ENCODE data around the gene FARSA.

The FARSA gene

GRCh38 chr19:12907166-12907565 lies 26.3 kb downstream of the FARSA start:
- no peak for DNase-seq
- in situ Hi-C loops (cut with HindIII; ENCODE audit: low pct_ligation_motif_present, low sequenced_read_pairs): no loop called here

GRCh38 chr19:12899891-12900518 lies 33.5 kb downstream of the FARSA start:
- in situ Hi-C loops (cut with HindIII; ENCODE audit: low pct_ligation_motif_present, low sequenced_read_pairs): no loop called here

More at GRCh38 chr19:12907166-12907565, 26.3 kb downstream of the FARSA start:
- no peak for TF ChIP-seq CTCF (IDR thresholded peaks at IDR 0.05; ENCODE audit: low read depth, low read length, missing control alignments)
- Histone ChIP-seq H3K4me3 (ENCODE audit: low read depth, low read length) (no peak overlapping the region), H3K27me3 (replicated peaks) (no peaks in the 10 kb centered on the region), H3K36me3 (replicated peaks) (no peaks in the 10 kb centered on the region), H3K27ac (no peak overlapping the region)

GRCh38 chr19:12896460-12896859 lies 37.1 kb downstream of the FARSA start:
- no peak overlapping the region for H3K4me3 ChIP-seq (ENCODE audit: low read depth, low read length)
- in situ Hi-C loops (cut with HindIII; ENCODE audit: low pct_ligation_motif_present, low sequenced_read_pairs): no loop called here
- peaks cover 3% of the 10 kb centered on the region for H3K36me3 ChIP-seq (replicated peaks)
- TF ChIP-seq CTCF (IDR thresholded peaks at IDR 0.05; ENCODE audit: low read depth, low read length, missing control alignments): no peak
- no peak overlapping the region for H3K27ac ChIP-seq
- H3K27me3 ChIP-seq (replicated peaks): no peaks in the 10 kb centered on the region
- no peak for DNase-seq

More at GRCh38 chr19:12899891-12900518, 33.5 kb downstream of the FARSA start:
- no peak overlapping the region for H3K27ac ChIP-seq
- DNase-seq: no peak
- H3K4me3 ChIP-seq (ENCODE audit: low read depth, low read length): no peak overlapping the region
- TF ChIP-seq CTCF (IDR thresholded peaks at IDR 0.05; ENCODE audit: low read depth, low read length, missing control alignments): no peak
- H3K36me3 ChIP-seq (replicated peaks): peaks cover 3% of the 10 kb centered on the region
- H3K27me3 ChIP-seq (replicated peaks): no peaks in the 10 kb centered on the region

- Histone ChIP-seq H3K4me3 (ENCODE audit: low read depth, low read length) (no peak overlapping the region), H3K36me3 (replicated peaks) (peaks cover 3% of the 10 kb centered on the region), H3K27ac (no peak overlapping the region), H3K27me3 (replicated peaks) (no peaks in the 10 kb centered on the region)
- no peak for DNase-seq
- no peak for TF ChIP-seq CTCF (IDR thresholded peaks at IDR 0.05; ENCODE audit: low read depth, low read length, missing control alignments)
- in situ Hi-C loops (cut with HindIII; ENCODE audit: low pct_ligation_motif_present, low sequenced_read_pairs): no loop called here
Observed at GRCh38 chr19:12893582-12893981, 39.9 kb downstream of the FARSA start.

- no peak for DNase-seq
- no peak for TF ChIP-seq CTCF (IDR thresholded peaks at IDR 0.05; ENCODE audit: low read depth, low read length, missing control alignments)
- no peak overlapping the region for H3K27ac ChIP-seq
- peaks cover 4% of the 10 kb centered on the region for H3K27me3 ChIP-seq (replicated peaks)
- H3K4me3 ChIP-seq (ENCODE audit: low read depth, low read length): peak overlapping the region; percentile 89
- in situ Hi-C loops (cut with HindIII; ENCODE audit: low pct_ligation_motif_present, low sequenced_read_pairs): no loop called here
- H3K36me3 ChIP-seq (replicated peaks): no peaks in the 10 kb centered on the region
Observed at GRCh38 chr19:12891553-12892021, 41.9 kb downstream of the FARSA start.

Data from brain microvascular endothelial cell (primary cell).